Measurements from ENCODE around the gene RPRML. TPM values are rescaled to one million over a fixed set of nuclear protein-coding genes. Genes with fewer than 3 reads are reported as not detected.

Gene RPRML
- total RNA-seq, 1 experiment from 2014 or later, result 4.7 TPM

GRCh38 chr17:46977348-46977747 is 1.7 kb downstream of the RPRML start (continued):
- TF ChIP-seq CDX4 (CRISPR knock-in tag; IDR thresholded peaks at IDR 0.05; ENCODE audit: borderline replicate concordance), result no peak
- no peak for TF ChIP-seq AFF4 (CRISPR knock-in tag; IDR thresholded peaks at IDR 0.05; ENCODE audit: borderline replicate concordance)
- TF ChIP-seq RELA (CRISPR knock-in tag; IDR thresholded peaks at IDR 0.05; ENCODE audit: borderline replicate concordance), result no peak
- no peak for TF ChIP-seq ATF3 (CRISPR knock-in tag; conservative IDR thresholded peaks at IDR 0.05)
- TF ChIP-seq STAT6 (CRISPR knock-in tag; conservative IDR thresholded peaks at IDR 0.05; ENCODE audit: low read depth), result no peak
- TF ChIP-seq RORB (CRISPR knock-in tag; IDR thresholded peaks at IDR 0.05), result no peak
- TF ChIP-seq SOX15 (CRISPR knock-in tag; IDR thresholded peaks at IDR 0.05), result no peak
- TF ChIP-seq SMAD3 (CRISPR knock-in tag; IDR thresholded peaks at IDR 0.05; ENCODE audit: borderline replicate concordance), result 0 out of 2 replicates have a peak, but pooled peaks have one; percentile 7
- TF ChIP-seq EMX1 (CRISPR knock-in tag; IDR thresholded peaks at IDR 0.05), result no peak
- no peak for TF ChIP-seq FOXP1 (CRISPR knock-in tag; IDR thresholded peaks at IDR 0.05; ENCODE audit: borderline replicate concordance)
- no peak for TF ChIP-seq ATF6 (CRISPR knock-in tag; IDR thresholded peaks at IDR 0.05)

- Mint-ChIP-seq H3K36me3 (peaks cover 5% of the 10 kb centered on the region), H3K27me3 (ENCODE audit: low read depth) (peaks cover 31% of the 10 kb centered on the region), H3K27ac (peak overlapping the region; percentile 22), H3K9me3 (no peaks in the 10 kb centered on the region), H3K4me1 (peaks cover 35% of the 10 kb centered on the region), H3K4me3 (peak overlapping the region; percentile 92)
- ChIA-PET CTCF (interaction anchor here (0.6 to 7.1 kb wide), 15 partner anchors 10 to 218 kb away, joined by 3 to 118 read pairs (median 6); no protein-coding TSS in a partner anchor), POLR2A (no interaction called here)
- DNase-seq (ENCODE audit: low spot score) (no peak), ATAC-seq (peak; percentile 18; the same call in 1 of the 2 replicates)
- TF ChIP-seq ZNF416 (CRISPR knock-in tag; IDR thresholded peaks at IDR 0.05), result no peak
- TF ChIP-seq NFE2L1 (CRISPR knock-in tag; IDR thresholded peaks at IDR 0.05), result no peak
- peak; percentile 55; the same call in 1 of the 2 replicates for TF ChIP-seq ZNF281 (CRISPR knock-in tag; IDR thresholded peaks at IDR 0.05)
- TF ChIP-seq FOXP4 (CRISPR knock-in tag; IDR thresholded peaks at IDR 0.05), result no peak
- TF ChIP-seq FOXK1 (CRISPR knock-in tag; IDR thresholded peaks at IDR 0.05), result no peak
- TF ChIP-seq E2F4 (CRISPR knock-in tag; IDR thresholded peaks at IDR 0.05; ENCODE audit: borderline replicate concordance, low read depth), result no peak
- TF ChIP-seq ZBTB43 (CRISPR knock-in tag; IDR thresholded peaks at IDR 0.05), result no peak
Observed at GRCh38 chr17:46976626-46977270, 2.3 kb downstream of the RPRML start.

Measured in WTC11 (cell line).